Heart left ventricle (tissue), 16 donors: ENCODE measurements around the gene FBXO38. TPM values are rescaled to one million over a fixed set of nuclear protein-coding genes. Genes with fewer than 3 reads are reported as not detected.
A peak's percentile ranks its signal among the peaks of the same experiment; 100 is the strongest.

Experiments used
- ATAC-seq, 4 donors: fragments of 200-7000 bp; cut with Tn5 transposase; one replicate each; pipeline ENCODE4 v1.9.1; 2020 to 2022; ENCODE audit warnings: moderate library complexity in 4 of 4, mild to moderate bottlenecking in 3 of 4, moderate number of reproducible peaks in 1 of 4
- DNase-seq, 5 donors: peaks; one replicate each; pipeline ENCODE4 v3.0.0-alpha.2; 2020
- H3K27ac ChIP-seq, 12 donors: fragments of 200-600 bp; sonication (generic) in 4 of 12; one replicate each; pipeline versions ENCODE4 v1.5.0 to v1.8.0; 2016 to 2022; ENCODE audit warnings: mild to moderate bottlenecking in 2 of 12
- H3K27me3 ChIP-seq, 9 donors: fragments of 200-600 bp; sonication (generic) in 2 of 9; one replicate each; pipeline versions ENCODE4 v1.5.1 to v1.8.0; 2016 to 2022; ENCODE audit warnings: mild to moderate bottlenecking in 3 of 9
- H3K36me3 ChIP-seq, 9 donors: fragments of 200-600 bp; sonication (generic) in 2 of 9; one replicate each; pipeline versions ENCODE4 v1.5.0 to v1.8.0; 2018 to 2022; ENCODE audit warnings: mild to moderate bottlenecking in 2 of 9
- H3K4me1 ChIP-seq, 12 donors: fragments of 200-600 bp; sonication (generic) in 4 of 12; one replicate each; pipeline versions ENCODE4 v1.5.0 to v1.8.0; 2016 to 2022; ENCODE audit warnings: mild to moderate bottlenecking in 3 of 12
- H3K4me3 ChIP-seq, 12 donors: fragments of 200-600 bp; sonication (generic) in 4 of 12; one replicate each; pipeline versions ENCODE4 v1.5.0 to v1.8.0; 2017 to 2022; ENCODE audit warnings: mild to moderate bottlenecking in 9 of 12, moderate library complexity in 4 of 12
- H3K9me3 ChIP-seq, 12 donors: fragments of 200-600 bp; sonication (generic) in 4 of 12; one replicate each; pipeline versions ENCODE4 v1.5.0 to v1.8.0; 2016 to 2022; ENCODE audit warnings: mild to moderate bottlenecking in 1 of 12
- CTCF ChIP-seq, 12 donors: fragments of 200-600 bp; sonication (generic) in 4 of 12; IDR thresholded peaks; one replicate each; pipeline versions ENCODE4 v1.5.0 to v1.8.0; 2018 to 2022; ENCODE audit warnings: antibody characterized with exemption in 12 of 12, mild to moderate bottlenecking in 5 of 12
- POLR2A ChIP-seq, 2 donors: fragments of 450-650 bp; IDR thresholded peaks; one replicate each; pipeline ENCODE4 v1.6.1; 2017; ENCODE audit warnings: antibody characterized with exemption in 2 of 2, mild to moderate bottlenecking in 2 of 2, moderate library complexity in 2 of 2
- WGBS, 4 donors: extraction: QIAGEN DNeasy Blood & Tissue Kit in 2 of 4; methylation state at CpG; one replicate each; pipeline versions ENCODE4 v1.1.5 to v1.1.7; 2013 to 2018; 5-methylcytosine and 5-hydroxymethylcytosine counted together
- intact Hi-C, 10 donors: fragments of 100-400 bp; cut with DNase I; formaldehyde crosslinking; loops; one replicate each; pipeline versions ENCODE4 v1.11.1 to v1.14.2; 2022
- polyA plus RNA-seq, 2 donors: library from polyadenylated mRNA; stranded (reverse); fragments of 200-250 nt; gene quantifications; one replicate each; pipeline ENCODE4 v1.2.3, GENCODE V29; 2013
- total RNA-seq, 9 donors: library from RNA; depleted of rRNA in 2 of 9; stranded (reverse); fragments of >200 nt in 2 of 9; fragmentation: NEBNext Ultra II Directional in 3 of 9; extraction: Animal tissue kit (Norgen Biotek cat#: 25700) in 3 of 9; gene quantifications; one replicate each; pipeline versions ENCODE4 v1.1.0 to v1.2.4, GENCODE V29; 2016 to 2023
- donor health status: ischemic (EF 13 %, LVEDD 7.1; RV severe dilation, severe dysfunction).
- donor health status: healthy with polysubstance abuse.
- donor health status: DM: no; HTN: yes; CAD: no.
- donor health status: DM: no; HTN: no; CAD: no.
- donor health status: ischemic (EF 25% LVEDD 6.9; RV normal size, moderate dysfunction).
- donor health status: ischemic (EF 25% LVEDD 5.7; RV mildly dilated, moderate dysfunction).
- donor health status: healthy.
- donor health status: DM: yes; HTN: yes; CAD: no.
- donor health status: ischemic (EF 35%, LVEDD 5.7; RV mildly dilated, moderate dysfunction).
- donor health status: nonischemic (EF 11% LVEDD 7.7; RV severe dilation, severe dysfunction).
- donor health status: DM: yes; HTN: yes; CAD: no.
- donor health status: PGD.
- donor health status: ischemic (EF 29% LVEDD 5.4; RV normal size, mild dysfunction).
- donor health status: nonischemic (EF 23%, LVEDD 6.1; RV moderate dilation, normal function).

The FBXO38 gene
- total and polyA plus RNA-seq, 11 donors, result 11.7 to 56.0 (median 36.5) TPM

DNA sequence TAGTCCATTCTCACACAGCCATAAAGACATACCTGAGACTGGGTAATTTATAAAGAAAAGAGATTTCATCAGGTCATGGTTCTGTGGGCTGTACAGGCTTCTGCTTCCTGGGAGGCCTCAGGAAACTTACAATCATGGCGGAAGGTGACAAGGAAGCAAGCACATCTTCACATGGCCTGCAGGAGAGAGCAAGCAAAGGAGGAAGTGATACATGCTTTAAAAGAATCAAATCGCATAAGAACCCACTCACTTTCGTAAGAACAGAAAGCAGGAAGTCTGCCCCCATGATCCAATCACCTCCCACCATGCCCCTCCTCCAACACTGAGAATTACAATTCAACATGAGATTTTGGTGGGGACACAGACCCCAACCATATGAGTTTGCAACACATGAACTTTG, 5.1 kb upstream of the FBXO38 start:
- H3K4me1 ChIP-seq, result peaks cover 0 to 51% (median 12%) of the 10 kb centered on the region in 12 donors
- ATAC-seq (no peak), DNase-seq (no peak)
- intact Hi-C loops, result loop anchor here in 7 of 10 donors (5.0 to 10.0 kb wide), 4 partner anchors 86 to 424 kb away; no protein-coding TSS in a partner anchor
- H3K27ac ChIP-seq, result peak overlapping the region in 2 of 12 donors; percentile 2 to 54
- no peaks in the 10 kb centered on the region for H3K27me3 ChIP-seq
- no peak for TF ChIP-seq POLR2A (IDR thresholded peaks at IDR 0.05)
- TF ChIP-seq CTCF (IDR thresholded peaks at IDR 0.05), result no peak
- H3K36me3 ChIP-seq, result peaks cover 0 to 7% (median 0%) of the 10 kb centered on the region in 9 donors
- H3K4me3 ChIP-seq, result no peak overlapping the region
- peaks cover 0 to 7% (median 0%) of the 10 kb centered on the region in 12 donors for H3K9me3 ChIP-seq
- WGBS, 4 donors, result 83 to 88% (median 84%) methylated on average over 3 of the region's 3 CpGs

GRCh38 chr5:148379340-148379739, 4.4 kb upstream of the FBXO38 start:
- no peak for DNase-seq
- H3K27ac ChIP-seq, result peak overlapping the region in 5 of 12 donors; percentile 15 to 54 (median 36)
- no peaks in the 10 kb centered on the region for H3K27me3 ChIP-seq
- ATAC-seq, result no peak
- no peak for TF ChIP-seq CTCF (IDR thresholded peaks at IDR 0.05)
- TF ChIP-seq POLR2A (IDR thresholded peaks at IDR 0.05), result no peak
- H3K36me3 ChIP-seq, result peaks cover 0 to 7% (median 0%) of the 10 kb centered on the region in 9 donors
- H3K4me3 ChIP-seq, result no peak overlapping the region
- intact Hi-C loops, result loop anchor here in 7 of 10 donors (5.0 to 10.0 kb wide), 4 partner anchors 87 to 425 kb away; no protein-coding TSS in a partner anchor
- peaks cover 0 to 7% (median 0%) of the 10 kb centered on the region in 12 donors for H3K9me3 ChIP-seq
- peaks cover 0 to 52% (median 13%) of the 10 kb centered on the region in 12 donors for H3K4me1 ChIP-seq

DNA sequence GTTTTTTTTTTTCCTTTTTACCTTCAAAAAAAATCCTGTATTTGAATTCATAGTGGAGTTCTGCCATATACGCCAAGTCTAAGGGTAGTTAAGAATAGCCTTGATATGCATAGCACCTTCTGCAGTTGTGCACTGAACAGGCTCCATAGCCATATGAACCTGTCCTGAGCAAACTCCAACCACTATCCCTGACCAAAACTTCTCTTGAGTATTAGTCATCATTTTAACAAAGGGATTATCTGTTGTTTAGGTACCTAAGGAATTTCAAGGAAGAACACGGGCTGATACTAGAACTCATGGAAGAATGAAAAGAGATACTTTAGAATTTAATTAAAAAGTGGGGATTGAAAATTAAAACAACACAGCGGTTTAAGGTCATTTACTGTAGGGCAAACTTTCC, 1.9 kb upstream of the FBXO38 start:
- Histone ChIP-seq H3K4me1 (peaks cover 3 to 64% (median 38%) of the 10 kb centered on the region in 12 donors), H3K4me3 (peak overlapping the region in 6 of 12 donors; percentile 70 to 94 (median 86)), H3K27ac (peak overlapping the region in 3 of 12 donors; percentile 16 to 92 (median 91)), H3K36me3 (peaks cover 0 to 7% (median 0%) of the 10 kb centered on the region in 9 donors), H3K27me3 (no peaks in the 10 kb centered on the region), H3K9me3 (peaks cover 0 to 7% (median 0%) of the 10 kb centered on the region in 12 donors)
- ATAC-seq (no peak), DNase-seq (no peak)
- intact Hi-C loops, result loop anchor here in 2 of 10 donors (5.0 kb wide), 2 partner anchors 35 to 90 kb away; no protein-coding TSS in a partner anchor
- WGBS, 4 donors, result 82 to 87% (median 86%) methylated on average over 3 of the region's 3 CpGs
- no peak for TF ChIP-seq CTCF (IDR thresholded peaks at IDR 0.05)
- no peak for TF ChIP-seq POLR2A (IDR thresholded peaks at IDR 0.05)

GRCh38 chr5:148382961-148383360, 797 bp upstream of the FBXO38 start:
- Histone ChIP-seq H3K27ac (peak overlapping the region; percentile 60 to 96 (median 91)), H3K9me3 (peaks cover 0 to 7% (median 0%) of the 10 kb centered on the region in 12 donors), H3K27me3 (no peaks in the 10 kb centered on the region), H3K4me1 (peaks cover 3 to 74% (median 48%) of the 10 kb centered on the region in 12 donors), H3K36me3 (peaks cover 0 to 9% (median 0%) of the 10 kb centered on the region in 9 donors), H3K4me3 (peak overlapping the region; percentile 66 to 94 (median 82))
- ATAC-seq (peak in 1 of 4 donors; percentile 17), DNase-seq (no peak)
- intact Hi-C loops, result loop anchor here in 3 of 10 donors (1.0 to 5.0 kb wide), 3 partner anchors 32 to 91 kb away; no protein-coding TSS in a partner anchor
- TF ChIP-seq CTCF (IDR thresholded peaks at IDR 0.05), result no peak
- no peak for TF ChIP-seq POLR2A (IDR thresholded peaks at IDR 0.05)
- 31 to 38% (median 32%) methylated on average over 4 of the region's 4 CpGs for WGBS, 4 donors
